Fibroblast of peridontal ligament (primary cell): ENCODE results near the gene ZNF771.
"Not testable (repeated sequence)": the region's sequence is repeated elsewhere in the genome, so short reads cannot be mapped to it uniquely, and the experiment has no call there.

Experiments
- DNase-seq: peaks from one replicate; pipeline ENCODE4 v3.0.0-alpha.2; 2010; ENCODE audit errors: extremely low read depth

ZNF771 gene

GRCh38 chr16:30434852-30435251 is 27.4 kb downstream of the ZNF771 start:
- DNase-seq = no peak

- DNase-seq = no peak
Observed at GRCh38 chr16:30437511-30438046, 30.2 kb downstream of the ZNF771 start.

GRCh38 chr16:30438835-30439234 is 31.4 kb downstream of the ZNF771 start:
- no peak for DNase-seq

GRCh38 chr16:30439720-30440348 is 32.4 kb downstream of the ZNF771 start:
- DNase-seq = no peak

- DNase-seq = no peak
Observed at GRCh38 chr16:30443631-30444030, 36.2 kb downstream of the ZNF771 start.

- DNase-seq = no peak
Observed at GRCh38 chr16:30444231-30445148, 37.1 kb downstream of the ZNF771 start.

- no peak for DNase-seq
Observed at GRCh38 chr16:30445149-30445407, 37.7 kb downstream of the ZNF771 start.

- DNase-seq = peak; percentile 98
Observed at GRCh38 chr16:30445408-30446202, 38.2 kb downstream of the ZNF771 start, which contains the start of gene SEPHS2. Gene SEPHS2, minus strand, starts transcription at chr16:30445874. Its CDS starts 147 bp downstream, at chr16:30445727.

- no peak for DNase-seq
Observed at GRCh38 chr16:30446203-30446595, 38.8 kb downstream of the ZNF771 start.

- no peak for DNase-seq
Observed at GRCh38 chr16:30447512-30448226, 40.3 kb downstream of the ZNF771 start.

GRCh38 chr16:30449116-30449435 is 41.7 kb downstream of the ZNF771 start:
- DNase-seq = no peak

- not testable (repeated sequence) for DNase-seq
Observed at GRCh38 chr16:30452709-30453580, 45.5 kb downstream of the ZNF771 start.

GRCh38 chr16:30456302-30456701 is 48.9 kb downstream of the ZNF771 start:
- no peak for DNase-seq

- DNase-seq = no peak
Observed at GRCh38 chr16:30457256-30457655, 49.9 kb downstream of the ZNF771 start.

GRCh38 chr16:30457743-30458560 is 50.5 kb downstream of the ZNF771 start:
- DNase-seq = no peak

- no peak for DNase-seq
Observed at GRCh38 chr16:30458561-30459394, 51.4 kb downstream of the ZNF771 start.

GRCh38 chr16:30459456-30459855 is 52.0 kb downstream of the ZNF771 start:
- DNase-seq = no peak

GRCh38 chr16:30461426-30461825 is 54.0 kb downstream of the ZNF771 start:
- DNase-seq = not testable (repeated sequence)

GRCh38 chr16:30464078-30464477 is 56.7 kb downstream of the ZNF771 start:
- DNase-seq = no peak
